Trophoblast cell (in vitro differentiated cells and primary cell): ENCODE measurements around the gene CD300A.
A peak's percentile ranks its signal among the peaks of the same experiment; 100 is the strongest.

Experiments
- DNase-seq, 2 donors: peaks; one replicate each; pipeline ENCODE4 v3.0.0-alpha.2; 2016
- H2AFZ ChIP-seq: 2 replicates; pipeline ENCODE4 v1.6.1; 2013; ENCODE audit warnings: low read length, moderate library complexity, mild to moderate bottlenecking; ENCODE audit not compliant: insufficient read depth, poor library complexity
- H2AK5ac ChIP-seq: 2 replicates; pipeline ENCODE4 v1.6.1; 2013; ENCODE audit warnings: mild to moderate bottlenecking, low read length
- H2BK120ac ChIP-seq: 2 replicates; pipeline ENCODE4 v1.6.1; 2013; ENCODE audit warnings: low read length, mild to moderate bottlenecking, moderate library complexity; ENCODE audit not compliant: insufficient read depth, poor library complexity
- H2BK12ac ChIP-seq: 2 replicates; pipeline ENCODE4 v1.6.1; 2013; ENCODE audit warnings: mild to moderate bottlenecking, low read length, moderate library complexity
- H2BK5ac ChIP-seq: 2 replicates; pipeline ENCODE4 v1.6.1; 2013; ENCODE audit warnings: low read length, low read depth, moderate library complexity, mild to moderate bottlenecking; ENCODE audit not compliant: poor library complexity
- H3K14ac ChIP-seq: 2 replicates; pipeline ENCODE4 v1.6.1; 2013; ENCODE audit warnings: mild to moderate bottlenecking, low read length
- H3K18ac ChIP-seq: 2 replicates; pipeline ENCODE4 v1.6.1; 2013; ENCODE audit warnings: mild to moderate bottlenecking, low read length
- H3K23ac ChIP-seq: 2 replicates; pipeline ENCODE4 v1.6.1; 2013; ENCODE audit warnings: low read length
- H3K27ac ChIP-seq: 2 replicates; pipeline ENCODE4 v1.5.1; 2013; ENCODE audit warnings: low read depth, mild to moderate bottlenecking, inconsistent platforms, low read length, moderate library complexity
- H3K27me3 ChIP-seq: 2 replicates; pipeline ENCODE4 v1.6.1; 2013; ENCODE audit warnings: inconsistent platforms, mild to moderate bottlenecking, low read length, moderate library complexity; ENCODE audit not compliant: insufficient read depth
- H3K36me3 ChIP-seq, 2 experiments: 1 replicate in 1 of 2; 2 replicates in 1 of 2; pipeline ENCODE4 v1.6.1; 2013; ENCODE audit warnings: low read length in 2 of 2, mild to moderate bottlenecking in 2 of 2, moderate library complexity in 1 of 2; ENCODE audit not compliant: insufficient read depth in 2 of 2, control insufficient read depth in 1 of 2
- H3K4ac ChIP-seq: 2 replicates; pipeline ENCODE4 v1.6.1; 2013; ENCODE audit warnings: low read depth, mild to moderate bottlenecking, low read length, moderate library complexity
- H3K4me1 ChIP-seq, 2 experiments: 1 replicate in 1 of 2; 2 replicates in 1 of 2; pipeline ENCODE4 v1.6.1; 2013; ENCODE audit warnings: low read length in 2 of 2, mild to moderate bottlenecking in 2 of 2, moderate library complexity in 1 of 2; ENCODE audit not compliant: insufficient read depth in 2 of 2, control insufficient read depth in 1 of 2
- H3K4me2 ChIP-seq: 2 replicates; pipeline ENCODE4 v1.6.1; 2013; ENCODE audit warnings: inconsistent platforms, mild to moderate bottlenecking, low read length, moderate library complexity
- H3K4me3 ChIP-seq: 2 replicates; pipeline ENCODE4 v1.5.1; 2013; ENCODE audit warnings: mild to moderate bottlenecking, low read depth, low read length, inconsistent platforms
- H3K79me1 ChIP-seq: one replicate; pipeline ENCODE4 v1.6.1; 2013; ENCODE audit warnings: low read length
- H3K79me2 ChIP-seq: 2 replicates; pipeline ENCODE4 v1.6.1; 2013; ENCODE audit warnings: low read length, mild to moderate bottlenecking; ENCODE audit not compliant: control insufficient read depth, insufficient read depth, poor library complexity
- H3K9ac ChIP-seq: 2 replicates; pipeline ENCODE4 v1.6.1; 2013; ENCODE audit warnings: mild to moderate bottlenecking, low read length
- H3K9me3 ChIP-seq: 2 replicates; pipeline ENCODE4 v1.6.1; 2013; ENCODE audit warnings: low read depth, mild to moderate bottlenecking, control low read depth, inconsistent platforms, low read length; ENCODE audit not compliant: insufficient read depth
- H4K12ac ChIP-seq: 2 replicates; pipeline ENCODE4 v1.6.1; 2013; ENCODE audit warnings: low read depth, mild to moderate bottlenecking, low read length, moderate library complexity
- H4K8ac ChIP-seq: 2 replicates; pipeline ENCODE4 v1.6.1; 2013; ENCODE audit warnings: low read depth, mild to moderate bottlenecking, low read length, moderate library complexity
- H4K91ac ChIP-seq: one replicate; pipeline ENCODE4 v1.6.1; 2013; ENCODE audit warnings: low read depth, mild to moderate bottlenecking, low read length, moderate library complexity
- WGBS: extraction: QIAGEN DNeasy Blood & Tissue Kit; methylation state at CpG from one replicate; pipeline ENCODE4 v1.1.7; 2013; ENCODE audit warnings: missing lambda C conversion rate; ENCODE audit not compliant: insufficient read length, insufficient coverage; ENCODE audit errors: extremely low coverage; 5-methylcytosine and 5-hydroxymethylcytosine counted together

CD300A gene

GRCh38 chr17:74513987-74514631, 47.7 kb downstream of the CD300A start:
- no peak overlapping the region for H3K14ac ChIP-seq
- H3K4me1 ChIP-seq: no peaks in the 10 kb centered on the region
- H4K12ac ChIP-seq: no peak overlapping the region
- H3K27me3 ChIP-seq: no peaks in the 10 kb centered on the region
- H3K4me2 ChIP-seq: no peak overlapping the region
- no peak overlapping the region for H3K4me3 ChIP-seq
- H2BK5ac ChIP-seq: no peak overlapping the region
- no peak overlapping the region for H2BK12ac ChIP-seq
- H2BK120ac ChIP-seq: no peak overlapping the region
- peaks cover 17% of the 10 kb centered on the region for H3K9me3 ChIP-seq
- H3K27ac ChIP-seq: no peak overlapping the region
- no peak overlapping the region for H3K23ac ChIP-seq
- WGBS: no CpG with 5 or more reads among the region's 3 CpGs
- no peak overlapping the region for H3K4ac ChIP-seq
- no peak overlapping the region for H3K9ac ChIP-seq
- H4K8ac ChIP-seq: no peak overlapping the region
- no peaks in the 10 kb centered on the region for H3K79me2 ChIP-seq
- H3K18ac ChIP-seq: no peak overlapping the region
- H3K79me1 ChIP-seq: no peaks in the 10 kb centered on the region
- H2AFZ ChIP-seq: no peak overlapping the region
- DNase-seq: peak; percentile 49 to 59
- H2AK5ac ChIP-seq: no peak overlapping the region
- no peaks in the 10 kb centered on the region for H3K36me3 ChIP-seq
- no peak overlapping the region for H4K91ac ChIP-seq

DNA sequence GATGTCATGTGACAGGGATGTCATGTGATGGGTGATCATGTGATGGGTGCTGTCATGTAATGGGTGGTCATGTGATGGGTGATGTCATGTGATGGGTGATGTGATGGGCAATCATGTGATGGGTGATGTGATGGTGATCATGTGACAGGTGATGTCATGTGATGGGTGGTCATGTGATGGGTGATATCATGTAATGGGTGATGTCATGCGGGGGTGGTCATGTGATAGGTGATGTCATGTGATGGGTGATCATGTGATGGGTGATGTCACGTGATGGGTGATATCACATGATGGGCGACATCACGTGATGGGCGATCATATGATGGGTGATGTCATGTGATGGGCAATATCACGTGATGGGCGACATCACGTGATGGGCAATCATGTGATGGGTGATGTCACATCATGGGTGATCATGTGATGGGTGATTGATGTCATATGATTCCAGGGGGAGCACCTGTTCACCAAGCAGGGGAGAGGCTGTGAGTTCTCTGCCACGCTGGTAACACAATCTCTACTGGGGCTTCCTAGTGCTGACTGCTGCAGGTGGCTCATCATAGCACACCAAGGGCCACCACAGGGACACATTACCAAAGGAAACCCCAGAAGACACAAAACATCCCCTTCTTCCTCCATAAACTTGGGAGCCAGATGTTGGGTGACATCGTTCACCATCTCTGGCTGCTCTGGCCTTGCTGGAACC, 48.3 kb downstream of the CD300A start:
- Histone ChIP-seq H3K4ac (no peak overlapping the region), H4K91ac (no peak overlapping the region), H3K4me3 (peak overlapping the region; percentile 32), H3K4me1 (no peaks in the 10 kb centered on the region), H2AFZ (no peak overlapping the region), H2BK120ac (no peak overlapping the region), H3K23ac (no peak overlapping the region), H3K18ac (no peak overlapping the region), H2BK12ac (no peak overlapping the region), H3K9ac (no peak overlapping the region), H2AK5ac (no peak overlapping the region), H4K8ac (no peak overlapping the region), H3K27me3 (no peaks in the 10 kb centered on the region), H3K9me3 (peaks cover 17% of the 10 kb centered on the region), H3K27ac (no peak overlapping the region), H3K36me3 (no peaks in the 10 kb centered on the region), H3K79me1 (no peaks in the 10 kb centered on the region), H3K79me2 (no peaks in the 10 kb centered on the region), H4K12ac (no peak overlapping the region), H3K14ac (no peak overlapping the region), H2BK5ac (no peak overlapping the region), H3K4me2 (no peak overlapping the region)
- no CpG with 5 or more reads among the region's 10 CpGs for WGBS
- DNase-seq: no peak

DNA sequence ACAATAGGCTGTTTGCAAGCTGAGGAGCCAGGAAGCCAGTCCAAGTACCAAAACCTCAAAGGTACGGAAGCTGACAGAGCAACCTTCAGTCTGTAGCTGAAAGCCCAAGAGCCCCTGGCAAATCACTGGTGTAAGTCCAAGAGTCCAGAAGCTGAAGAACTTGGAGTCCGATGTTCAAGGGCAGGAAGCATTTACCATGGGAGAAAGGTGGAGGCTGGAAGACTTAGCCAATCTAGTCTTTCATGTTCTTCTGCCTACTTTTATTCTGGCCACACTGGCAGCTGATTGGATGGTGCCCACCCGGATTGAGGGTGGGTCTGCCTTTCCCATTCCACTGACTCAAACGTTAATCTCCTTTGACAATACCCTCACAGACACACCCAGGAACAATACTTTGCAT, 49.5 kb downstream of the CD300A start:
- H2AK5ac ChIP-seq: no peak overlapping the region
- H3K27ac ChIP-seq: no peak overlapping the region
- H3K9ac ChIP-seq: no peak overlapping the region
- H3K9me3 ChIP-seq: peaks cover 20% of the 10 kb centered on the region
- H4K91ac ChIP-seq: no peak overlapping the region
- H2BK5ac ChIP-seq: no peak overlapping the region
- H3K36me3 ChIP-seq: no peaks in the 10 kb centered on the region
- H3K79me2 ChIP-seq: no peaks in the 10 kb centered on the region
- no peak overlapping the region for H3K4me3 ChIP-seq
- no peak overlapping the region for H3K18ac ChIP-seq
- no peaks in the 10 kb centered on the region for H3K4me1 ChIP-seq
- H4K8ac ChIP-seq: no peak overlapping the region
- no peak overlapping the region for H2BK12ac ChIP-seq
- DNase-seq: no peak
- no peak overlapping the region for H3K4ac ChIP-seq
- H3K4me2 ChIP-seq: no peak overlapping the region
- H3K23ac ChIP-seq: no peak overlapping the region
- H2AFZ ChIP-seq: no peak overlapping the region
- H4K12ac ChIP-seq: no peak overlapping the region
- no peak overlapping the region for H3K14ac ChIP-seq
- no peak overlapping the region for H2BK120ac ChIP-seq
- H3K79me1 ChIP-seq: no peaks in the 10 kb centered on the region
- no CpG with 5 or more reads among the region's 4 CpGs for WGBS
- H3K27me3 ChIP-seq: no peaks in the 10 kb centered on the region

DNA sequence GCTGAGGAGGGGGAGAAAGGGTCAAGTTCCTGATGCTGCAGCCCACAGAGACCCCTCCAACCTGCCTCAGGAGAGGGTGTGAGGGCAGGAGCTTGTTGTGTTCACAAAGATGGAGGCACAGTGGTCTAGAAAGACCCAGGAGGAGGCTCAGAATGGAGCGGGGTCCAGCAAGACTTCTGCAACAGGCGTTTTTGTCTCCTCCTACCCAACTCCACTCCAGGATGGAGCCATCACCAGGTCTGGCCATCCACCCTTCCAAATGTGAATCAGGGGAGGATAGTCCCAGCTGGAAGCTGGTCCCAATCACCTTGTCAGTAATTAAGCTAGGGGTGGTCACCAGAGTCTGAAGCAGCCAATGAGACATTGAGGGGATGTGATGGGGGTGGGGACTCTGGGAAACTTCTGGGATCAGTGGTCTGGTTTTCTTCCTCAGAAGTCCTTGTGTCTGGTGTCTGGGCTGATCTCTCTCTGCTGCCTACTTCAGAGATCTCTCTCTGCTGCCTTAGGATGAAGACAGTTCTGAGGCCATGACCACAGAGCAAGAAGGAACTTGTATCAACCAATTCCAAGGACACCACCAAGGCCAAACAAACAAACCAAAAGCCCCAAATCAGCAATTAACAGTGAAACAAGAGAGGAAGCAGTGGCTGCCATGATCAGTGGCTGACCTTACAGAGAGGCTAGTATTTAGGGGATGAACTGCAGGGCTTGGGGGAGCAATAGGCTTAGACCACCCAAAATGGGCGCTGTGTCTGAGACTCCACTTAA, 50.3 kb downstream of the CD300A start:
- no peaks in the 10 kb centered on the region for H3K4me1 ChIP-seq
- no peak overlapping the region for H2AK5ac ChIP-seq
- no peak overlapping the region for H3K4me2 ChIP-seq
- no peak for DNase-seq
- no peaks in the 10 kb centered on the region for H3K27me3 ChIP-seq
- no peak overlapping the region for H3K18ac ChIP-seq
- H3K79me2 ChIP-seq: no peaks in the 10 kb centered on the region
- no peak overlapping the region for H3K4me3 ChIP-seq
- no peak overlapping the region for H2BK5ac ChIP-seq
- H2AFZ ChIP-seq: no peak overlapping the region
- no CpG with 5 or more reads among the region's 3 CpGs for WGBS
- H3K4ac ChIP-seq: no peak overlapping the region
- no peak overlapping the region for H4K12ac ChIP-seq
- H3K9me3 ChIP-seq: peaks cover 26% of the 10 kb centered on the region
- H3K79me1 ChIP-seq: no peaks in the 10 kb centered on the region
- no peak overlapping the region for H3K27ac ChIP-seq
- no peak overlapping the region for H4K8ac ChIP-seq
- H2BK12ac ChIP-seq: no peak overlapping the region
- H3K9ac ChIP-seq: no peak overlapping the region
- no peaks in the 10 kb centered on the region for H3K36me3 ChIP-seq
- no peak overlapping the region for H2BK120ac ChIP-seq
- no peak overlapping the region for H4K91ac ChIP-seq
- H3K14ac ChIP-seq: no peak overlapping the region
- no peak overlapping the region for H3K23ac ChIP-seq
